ENCODE results near the gene POU2F1. TPM values are rescaled to one million over a fixed set of nuclear protein-coding genes. Genes with fewer than 3 reads are reported as not detected.
A peak's percentile ranks its signal among the peaks of the same experiment; 100 is the strongest.

POU2F1 gene
- total and polyA plus RNA-seq, 7 experiments from 2014 or later = 9.1 to 36.6 (median 22.8) TPM

DNA sequence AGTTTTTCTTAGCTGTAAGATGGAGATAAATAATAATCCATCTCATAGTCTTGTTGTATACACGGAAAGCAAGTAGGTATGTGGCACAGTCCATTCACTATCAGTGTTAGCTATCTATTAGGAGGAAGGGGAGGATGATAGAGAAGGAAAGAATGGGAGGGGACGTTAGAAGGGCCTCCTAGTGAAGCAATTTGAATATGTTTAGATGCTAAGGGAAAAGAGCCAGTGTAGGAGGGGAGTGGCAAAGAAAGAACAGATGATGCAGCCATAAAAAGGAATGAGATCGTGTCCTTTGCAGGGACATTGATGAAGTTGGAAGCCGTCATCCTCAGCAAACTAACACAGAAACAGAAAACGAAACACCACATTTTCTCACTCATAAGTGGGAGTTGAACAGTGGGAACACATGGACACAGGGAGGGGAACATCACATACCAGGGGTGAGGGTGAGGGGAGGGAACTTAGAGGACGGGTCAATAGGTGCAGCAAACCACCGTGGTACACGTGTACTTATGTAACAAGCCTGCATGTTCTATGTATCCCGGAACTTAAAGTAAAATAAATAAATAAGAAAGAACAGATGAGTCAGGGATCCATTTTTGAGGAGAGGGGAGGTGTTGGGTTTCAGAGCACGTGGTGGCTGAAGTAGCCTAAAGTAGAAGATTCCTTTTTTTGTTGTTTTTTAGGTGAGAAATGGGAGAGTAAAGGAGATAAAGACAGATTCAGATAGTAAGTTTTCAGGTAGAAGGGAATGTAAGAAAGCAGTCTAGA is 124.1 kb downstream of the POU2F1 start:
- H3K4me3 ChIP-seq (ENCODE audit: low read length) = no peak overlapping the region
- Mint-ChIP-seq H3K9me3 (peaks cover 0 to 4% (median 0%) of the 10 kb centered on the region in 11 donors), H3K27ac (peak overlapping the region in 1 of 9 donors; percentile 3), H3K4me1 (peaks cover 4 to 20% (median 9%) of the 10 kb centered on the region in 7 donors), H3K4me3 (no peak overlapping the region), H3K36me3 (peaks cover 1 to 26% (median 16%) of the 10 kb centered on the region in 5 donors), H3K27me3 (no peaks in the 10 kb centered on the region)
- no peak overlapping the region for H3K27ac ChIP-seq (ENCODE audit: low read depth, low read length)
- DNase-seq (no peak), ATAC-seq (no peak)
- no peaks in the 10 kb centered on the region for H3K9me3 ChIP-seq (ENCODE audit: control insufficient read depth in 2 of 3, low read length in 3 of 3)
- ChIA-PET CTCF (no interaction called here), POLR2A (no interaction called here)
- H3K4me1 ChIP-seq (ENCODE audit: control insufficient read depth in 2 of 2, insufficient read depth in 2 of 2, low read length in 2 of 2) = no peaks in the 10 kb centered on the region
- H3K36me3 ChIP-seq (ENCODE audit: control insufficient read depth in 2 of 3, insufficient read depth in 3 of 3, low read length in 3 of 3) = no peaks in the 10 kb centered on the region
- intact Hi-C loops (cut with micrococcal nuclease) = no loop called here
- H3K27me3 ChIP-seq (ENCODE audit: control insufficient read depth in 2 of 2, insufficient read depth in 2 of 2, low read length in 2 of 2) = no peaks in the 10 kb centered on the region

DNA sequence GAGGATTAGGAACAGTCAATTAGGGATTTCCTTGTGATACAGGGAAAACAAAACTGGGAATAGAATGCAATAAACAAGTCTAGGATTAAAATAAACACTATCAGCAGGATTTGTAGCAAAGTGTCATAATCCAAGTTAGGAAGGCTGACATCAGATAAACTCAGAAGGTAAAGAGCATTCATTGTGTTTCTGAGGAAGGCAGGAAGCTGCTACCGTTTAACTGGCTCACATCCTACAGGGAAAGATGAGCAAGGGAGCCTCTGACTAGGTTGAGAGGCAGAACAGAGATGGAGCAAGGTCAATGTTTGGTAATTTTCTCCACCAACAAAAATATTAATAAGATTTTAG is 124.7 kb downstream of the POU2F1 start:
- Histone ChIP-seq H3K27me3 (ENCODE audit: control insufficient read depth in 2 of 2, insufficient read depth in 2 of 2, low read length in 2 of 2) (no peaks in the 10 kb centered on the region), H3K27ac (ENCODE audit: low read depth, low read length) (no peak overlapping the region), H3K36me3 (ENCODE audit: control insufficient read depth in 2 of 3, insufficient read depth in 3 of 3, low read length in 3 of 3) (no peaks in the 10 kb centered on the region), H3K9me3 (ENCODE audit: control insufficient read depth in 2 of 3, low read length in 3 of 3) (no peaks in the 10 kb centered on the region), H3K4me3 (ENCODE audit: low read length) (no peak overlapping the region), H3K4me1 (ENCODE audit: control insufficient read depth in 2 of 2, insufficient read depth in 2 of 2, low read length in 2 of 2) (no peaks in the 10 kb centered on the region)
- intact Hi-C loops (cut with micrococcal nuclease) = no loop called here
- POLR2A ChIA-PET = no interaction called here
- Mint-ChIP-seq H3K4me1 (peaks cover 4 to 20% (median 9%) of the 10 kb centered on the region in 7 donors), H3K4me3 (no peak overlapping the region), H3K27ac (no peak overlapping the region), H3K9me3 (peaks cover 0 to 4% (median 0%) of the 10 kb centered on the region in 11 donors), H3K36me3 (peaks cover 1 to 25% (median 16%) of the 10 kb centered on the region in 5 donors), H3K27me3 (no peaks in the 10 kb centered on the region)
- ATAC-seq (no peak), DNase-seq (no peak)
- CTCF ChIA-PET = no interaction called here

DNA sequence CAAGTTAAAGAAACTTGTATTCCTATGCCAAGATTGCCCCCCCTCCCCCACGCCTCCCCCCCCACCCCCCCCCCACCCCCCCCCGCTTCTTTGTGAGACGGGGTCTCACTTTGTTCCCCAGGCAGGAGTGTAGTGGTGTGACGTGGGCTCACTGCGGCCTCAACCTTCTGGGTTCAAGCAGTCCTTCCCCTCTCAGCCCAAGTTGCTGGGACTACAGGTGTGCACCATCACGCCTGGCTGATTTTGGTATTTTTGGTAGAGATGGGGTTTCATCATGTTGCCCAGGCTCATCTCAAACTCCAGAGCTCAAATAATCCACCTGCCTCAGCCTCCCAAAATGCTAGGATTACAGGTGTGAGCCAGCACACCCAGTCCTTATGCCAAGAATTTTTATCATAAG is 136.6 kb downstream of the POU2F1 start:
- ChIA-PET CTCF (no interaction called here), POLR2A (no interaction called here)
- H3K4me1 ChIP-seq (ENCODE audit: control insufficient read depth in 2 of 2, insufficient read depth in 2 of 2, low read length in 2 of 2) = no peaks in the 10 kb centered on the region
- H3K36me3 ChIP-seq (ENCODE audit: control insufficient read depth in 2 of 3, insufficient read depth in 3 of 3, low read length in 3 of 3) = no peaks in the 10 kb centered on the region
- H3K27me3 ChIP-seq (ENCODE audit: control insufficient read depth in 2 of 2, insufficient read depth in 2 of 2, low read length in 2 of 2) = no peaks in the 10 kb centered on the region
- peaks cover 0 to 5% (median 0%) of the 10 kb centered on the region in 11 donors for H3K9me3 Mint-ChIP-seq
- no peak overlapping the region for H3K4me3 Mint-ChIP-seq
- DNase-seq (no peak), ATAC-seq (no peak)
- H3K9me3 ChIP-seq (ENCODE audit: control insufficient read depth in 2 of 3, low read length in 3 of 3) = no peaks in the 10 kb centered on the region
- no peak overlapping the region for H3K27ac ChIP-seq (ENCODE audit: low read depth, low read length)
- H3K36me3 Mint-ChIP-seq = peaks cover 5 to 29% (median 10%) of the 10 kb centered on the region in 5 donors
- intact Hi-C loops (cut with micrococcal nuclease) = no loop called here
- H3K4me3 ChIP-seq (ENCODE audit: low read length) = no peak overlapping the region
- H3K4me1 Mint-ChIP-seq = peaks cover 6 to 39% (median 17%) of the 10 kb centered on the region in 7 donors
- H3K27me3 Mint-ChIP-seq = no peaks in the 10 kb centered on the region
- H3K27ac Mint-ChIP-seq = no peak overlapping the region

GRCh38 chr1:167359295-167359694 is 138.6 kb downstream of the POU2F1 start:
- H3K36me3 ChIP-seq (ENCODE audit: control insufficient read depth in 2 of 3, insufficient read depth in 3 of 3, low read length in 3 of 3) = no peaks in the 10 kb centered on the region
- intact Hi-C loops (cut with micrococcal nuclease) = no loop called here

DNA sequence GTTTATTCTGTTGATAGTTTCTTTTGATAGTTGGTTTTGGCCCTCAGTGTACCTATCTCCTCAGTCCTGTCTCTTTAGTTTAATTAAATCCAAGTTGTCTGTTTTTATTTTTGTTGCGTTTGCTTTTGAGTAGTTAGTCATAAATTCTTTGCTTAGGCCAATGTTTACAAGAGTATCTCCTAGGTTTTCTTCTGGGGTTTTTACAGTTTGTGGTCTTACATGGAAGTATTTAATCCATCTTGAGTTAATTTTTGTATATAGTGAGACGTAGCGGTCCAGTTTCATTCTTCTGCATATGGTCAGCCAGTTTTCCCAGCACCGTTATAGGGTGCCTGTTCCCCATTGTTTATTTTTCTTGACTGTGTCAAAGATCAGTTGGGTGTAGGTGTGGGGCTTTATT is 139.4 kb downstream of the POU2F1 start:
- Mint-ChIP-seq H3K36me3 (peaks cover 5 to 18% (median 9%) of the 10 kb centered on the region in 5 donors), H3K27ac (no peak overlapping the region), H3K9me3 (peaks cover 0 to 5% (median 0%) of the 10 kb centered on the region in 11 donors), H3K4me1 (peaks cover 6 to 30% (median 18%) of the 10 kb centered on the region in 7 donors), H3K4me3 (no peak overlapping the region), H3K27me3 (no peaks in the 10 kb centered on the region)
- no peaks in the 10 kb centered on the region for H3K4me1 ChIP-seq (ENCODE audit: control insufficient read depth in 2 of 2, insufficient read depth in 2 of 2, low read length in 2 of 2)
- H3K36me3 ChIP-seq (ENCODE audit: control insufficient read depth in 2 of 3, insufficient read depth in 3 of 3, low read length in 3 of 3) = no peaks in the 10 kb centered on the region
- DNase-seq (no peak), ATAC-seq (no peak)
- no peaks in the 10 kb centered on the region for H3K27me3 ChIP-seq (ENCODE audit: control insufficient read depth in 2 of 2, insufficient read depth in 2 of 2, low read length in 2 of 2)
- no peaks in the 10 kb centered on the region for H3K9me3 ChIP-seq (ENCODE audit: control insufficient read depth in 2 of 3, low read length in 3 of 3)
- no peak overlapping the region for H3K4me3 ChIP-seq (ENCODE audit: low read length)
- POLR2A ChIA-PET = no interaction called here
- CTCF ChIA-PET = no interaction called here
- intact Hi-C loops (cut with micrococcal nuclease) = no loop called here
- H3K27ac ChIP-seq (ENCODE audit: low read depth, low read length) = no peak overlapping the region

More at GRCh38 chr1:167359295-167359694, 138.6 kb downstream of the POU2F1 start:
- CTCF ChIA-PET = no interaction called here
- Mint-ChIP-seq H3K27ac (no peak overlapping the region), H3K9me3 (peaks cover 0 to 5% (median 0%) of the 10 kb centered on the region in 11 donors), H3K27me3 (no peaks in the 10 kb centered on the region), H3K36me3 (peaks cover 5 to 19% (median 10%) of the 10 kb centered on the region in 5 donors), H3K4me3 (no peak overlapping the region), H3K4me1 (peaks cover 6 to 30% (median 18%) of the 10 kb centered on the region in 7 donors)
- DNase-seq = no peak
- no peaks in the 10 kb centered on the region for H3K9me3 ChIP-seq (ENCODE audit: control insufficient read depth in 2 of 3, low read length in 3 of 3)
- POLR2A ChIA-PET = no interaction called here
- ATAC-seq = no peak
- no peak overlapping the region for H3K4me3 ChIP-seq (ENCODE audit: low read length)
- no peaks in the 10 kb centered on the region for H3K27me3 ChIP-seq (ENCODE audit: control insufficient read depth in 2 of 2, insufficient read depth in 2 of 2, low read length in 2 of 2)
- H3K27ac ChIP-seq (ENCODE audit: low read depth, low read length) = no peak overlapping the region
- H3K4me1 ChIP-seq (ENCODE audit: control insufficient read depth in 2 of 2, insufficient read depth in 2 of 2, low read length in 2 of 2) = no peaks in the 10 kb centered on the region

- ChIA-PET CTCF (no interaction called here), POLR2A (no interaction called here)
- no peak for DNase-seq
- H3K4me1 Mint-ChIP-seq = peaks cover 6 to 30% (median 21%) of the 10 kb centered on the region in 7 donors
- Histone ChIP-seq H3K4me3 (ENCODE audit: low read length) (no peak overlapping the region), H3K36me3 (ENCODE audit: control insufficient read depth in 2 of 3, insufficient read depth in 3 of 3, low read length in 3 of 3) (peaks cover 0 to 10% (median 0%) of the 10 kb centered on the region in 3 experiments), H3K27me3 (ENCODE audit: control insufficient read depth in 2 of 2, insufficient read depth in 2 of 2, low read length in 2 of 2) (no peaks in the 10 kb centered on the region), H3K27ac (ENCODE audit: low read depth, low read length) (no peak overlapping the region), H3K4me1 (ENCODE audit: control insufficient read depth in 2 of 2, insufficient read depth in 2 of 2, low read length in 2 of 2) (no peaks in the 10 kb centered on the region), H3K9me3 (ENCODE audit: control insufficient read depth in 2 of 3, low read length in 3 of 3) (no peaks in the 10 kb centered on the region)
- H3K4me3 Mint-ChIP-seq = no peak overlapping the region
- H3K36me3 Mint-ChIP-seq = peaks cover 8 to 37% (median 18%) of the 10 kb centered on the region in 5 donors
- H3K27ac Mint-ChIP-seq = peak overlapping the region in 1 of 9 donors; percentile 14
- peaks cover 0 to 5% (median 0%) of the 10 kb centered on the region in 11 donors for H3K9me3 Mint-ChIP-seq
- H3K27me3 Mint-ChIP-seq = no peaks in the 10 kb centered on the region
- intact Hi-C loops (cut with micrococcal nuclease) = no loop called here
- ATAC-seq = no peak
Measured at GRCh38 chr1:167362638-167363037, 142.0 kb downstream of the POU2F1 start.

- peaks cover 4 to 29% (median 13%) of the 10 kb centered on the region in 5 donors for H3K36me3 Mint-ChIP-seq
- no peak for DNase-seq
- ATAC-seq = no peak
- peaks cover 0 to 1% (median 0%) of the 10 kb centered on the region in 11 donors for H3K9me3 Mint-ChIP-seq
- no peak overlapping the region for H3K27ac Mint-ChIP-seq
- intact Hi-C loops (cut with micrococcal nuclease) = no loop called here
- no peaks in the 10 kb centered on the region for H3K27me3 Mint-ChIP-seq
- CTCF ChIA-PET = interaction anchor here (0.6 kb wide), 1 partner anchor 15 kb away, joined by 3 read pairs; no protein-coding TSS in a partner anchor
- H3K27me3 ChIP-seq (ENCODE audit: control insufficient read depth in 2 of 2, insufficient read depth in 2 of 2, low read length in 2 of 2) = no peaks in the 10 kb centered on the region
- no peaks in the 10 kb centered on the region for H3K9me3 ChIP-seq (ENCODE audit: control insufficient read depth in 2 of 3, low read length in 3 of 3)
- POLR2A ChIA-PET = no interaction called here
- H3K36me3 ChIP-seq (ENCODE audit: control insufficient read depth in 2 of 3, insufficient read depth in 3 of 3, low read length in 3 of 3) = peaks cover 0 to 10% (median 0%) of the 10 kb centered on the region in 3 experiments
- H3K4me3 ChIP-seq (ENCODE audit: low read length) = no peak overlapping the region
- no peak overlapping the region for H3K27ac ChIP-seq (ENCODE audit: low read depth, low read length)
- H3K4me1 Mint-ChIP-seq = peaks cover 4 to 27% (median 19%) of the 10 kb centered on the region in 7 donors
- no peak overlapping the region for H3K4me3 Mint-ChIP-seq
- H3K4me1 ChIP-seq (ENCODE audit: control insufficient read depth in 2 of 2, insufficient read depth in 2 of 2, low read length in 2 of 2) = no peaks in the 10 kb centered on the region
Measured at GRCh38 chr1:167364826-167365225, 144.1 kb downstream of the POU2F1 start.

Data from naive thymus-derived CD4-positive, alpha-beta T cell (primary cell).